Caco-2 (cell line): Measurements from ENCODE around the gene SIGMAR1. TPM values are rescaled to one million over a fixed set of nuclear protein-coding genes. Genes with fewer than 3 reads are reported as not detected.

Source experiments
- BruUV-seq: library from RNA; stranded (reverse); fragments of 400-500 nt; replicated peaks from 2 replicates; lab custom pipeline; 2021; lab: Mats Ljungman, UMichigan
- CTCF ChIA-PET: fragments of 300-600 bp; sonication (Branson Sonifier 250); formaldehyde crosslinking; loops from one replicate; lab custom pipeline; 2022; ENCODE audit warnings: antibody characterized with exemption; lab: Charles Lee
- POLR2A ChIA-PET: fragments of 300-600 bp; sonication (Branson Sonifier 250); formaldehyde crosslinking; loops from one replicate; lab custom pipeline; 2022; ENCODE audit warnings: antibody characterized with exemption; lab: Charles Lee
- DNase-seq, 2 experiments: peaks; one replicate each; pipeline versions ENCODE4 v3.0.0 to v3.0.0-alpha.2; 2020 to 2022
- H3K27me3 ChIP-seq: replicated peaks from 2 replicates; pipeline ENCODE4 v1.6.0; 2011; ENCODE audit warnings: low read length; ENCODE audit not compliant: control insufficient read depth, insufficient read depth
- H3K36me3 ChIP-seq: 2 replicates; pipeline ENCODE4 v1.5.1; 2011; ENCODE audit warnings: low read length; ENCODE audit not compliant: control insufficient read depth, insufficient read depth
- H3K4me1 ChIP-seq: fragments of 250-450 bp; sonication (Bioruptor Pico); 2 replicates; pipeline ENCODE4 v1.5.1; 2020; ENCODE audit warnings: mild to moderate bottlenecking
- H3K4me3 ChIP-seq: 2 replicates; pipeline ENCODE4 v1.5.1; 2011; ENCODE audit warnings: low read depth, mild to moderate bottlenecking, control low read depth, low read length
- H3K9me3 ChIP-seq: fragments of 250-450 bp; sonication (Bioruptor Pico); 2 replicates; pipeline ENCODE4 v1.5.1; 2020; ENCODE audit warnings: mild to moderate bottlenecking, moderate library complexity
- H3K27ac Mint-ChIP-seq: one replicate; pipeline ENCODE4 v1.8.0; 2022; ENCODE audit warnings: mixed read lengths; ENCODE audit not compliant: unreplicated experiment
- H3K27me3 Mint-ChIP-seq: one replicate; pipeline ENCODE4 v1.8.0; 2022; ENCODE audit warnings: mixed read lengths; ENCODE audit not compliant: insufficient read depth, unreplicated experiment
- H3K36me3 Mint-ChIP-seq: one replicate; pipeline ENCODE4 v1.8.0; 2022; ENCODE audit warnings: mild to moderate bottlenecking, mixed read lengths; ENCODE audit not compliant: insufficient read depth, unreplicated experiment
- H3K4me1 Mint-ChIP-seq: one replicate; pipeline ENCODE4 v1.8.0; 2022; ENCODE audit warnings: low read depth, mixed read lengths; ENCODE audit not compliant: unreplicated experiment
- H3K4me3 Mint-ChIP-seq: one replicate; pipeline ENCODE4 v1.8.0; 2022; ENCODE audit warnings: mild to moderate bottlenecking, moderate library complexity, mixed read lengths; ENCODE audit not compliant: unreplicated experiment
- H3K9me3 Mint-ChIP-seq: one replicate; pipeline ENCODE4 v1.8.0; 2022; ENCODE audit warnings: mixed read lengths; ENCODE audit not compliant: unreplicated experiment
- intact Hi-C: fragments of 100-400 bp; cut with micrococcal nuclease; formaldehyde crosslinking; loops from one replicate; pipeline ENCODE4 v1.10.0; 2022; ENCODE audit not compliant: unreplicated experiment
- total RNA-seq: library from RNA; stranded (reverse); gene quantifications from 2 replicates; pipeline ENCODE4 v1.2.3, GENCODE V29; 2022
- TF ChIP-seq, protein P1 (sequence below), 2 experiments: fragments of 200-600 bp in 1 of 2; IDR thresholded peaks; 1 replicate in 1 of 2; 2 replicates in 1 of 2; pipeline versions ENCODE4 v1.5.1 to v1.8.0; 2011 to 2022; ENCODE audit warnings: antibody characterized with exemption in 1 of 2, control low read depth in 1 of 2, inconsistent platforms in 1 of 2, low read depth in 1 of 2, low read length in 1 of 2, mild to moderate bottlenecking in 1 of 2, moderate library complexity in 1 of 2; ENCODE audit not compliant: insufficient read depth in 1 of 2, severe bottlenecking in 1 of 2, unreplicated experiment in 1 of 2

The SIGMAR1 gene
- total RNA-seq, 1 experiment from 2014 or later = 102 TPM

DNA sequence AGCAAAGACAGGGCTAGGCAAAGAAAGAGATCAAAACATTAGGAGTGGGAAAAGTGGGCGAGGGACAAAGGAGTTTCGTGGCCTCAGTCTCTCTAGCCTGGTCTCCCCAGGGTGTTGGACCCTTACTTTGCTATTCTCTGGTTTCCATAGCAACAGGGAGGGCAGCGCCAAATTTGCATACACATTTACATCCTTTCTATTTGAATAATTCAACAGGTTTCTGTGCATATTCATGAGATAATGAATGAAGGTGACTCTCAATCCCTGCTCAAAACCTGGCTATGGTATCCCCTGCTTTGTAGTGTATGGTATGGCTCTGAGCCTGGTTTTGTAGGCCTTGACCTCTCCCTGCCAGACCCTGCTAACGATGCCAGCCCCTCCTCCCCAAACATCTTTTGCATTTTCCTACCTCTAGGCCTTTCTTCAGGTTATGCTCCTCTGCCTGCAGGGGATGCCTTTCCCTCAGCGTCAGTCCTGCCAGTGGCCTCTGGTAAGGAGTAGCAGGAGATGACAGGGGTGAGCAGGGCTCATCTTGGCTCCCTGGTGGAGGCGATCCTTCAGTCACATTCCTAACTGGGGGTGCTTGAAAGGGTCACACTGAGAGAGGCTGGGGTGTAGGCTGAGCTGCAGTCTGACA is 35.5 kb downstream of the SIGMAR1 start:
- H3K36me3 ChIP-seq = no peaks in the 10 kb centered on the region
- ChIA-PET POLR2A (no interaction called here), CTCF (interaction anchor here (0.6 to 1.1 kb wide), 4 partner anchors 54 to 198 kb away, joined by 3 to 6 read pairs (median 3); no protein-coding TSS in a partner anchor)
- peaks cover 3% of the 10 kb centered on the region for H3K27me3 Mint-ChIP-seq
- no peak for DNase-seq
- no peaks in the 10 kb centered on the region for H3K36me3 Mint-ChIP-seq
- H3K4me1 Mint-ChIP-seq = no peaks in the 10 kb centered on the region
- TF ChIP-seq, protein P1, sequence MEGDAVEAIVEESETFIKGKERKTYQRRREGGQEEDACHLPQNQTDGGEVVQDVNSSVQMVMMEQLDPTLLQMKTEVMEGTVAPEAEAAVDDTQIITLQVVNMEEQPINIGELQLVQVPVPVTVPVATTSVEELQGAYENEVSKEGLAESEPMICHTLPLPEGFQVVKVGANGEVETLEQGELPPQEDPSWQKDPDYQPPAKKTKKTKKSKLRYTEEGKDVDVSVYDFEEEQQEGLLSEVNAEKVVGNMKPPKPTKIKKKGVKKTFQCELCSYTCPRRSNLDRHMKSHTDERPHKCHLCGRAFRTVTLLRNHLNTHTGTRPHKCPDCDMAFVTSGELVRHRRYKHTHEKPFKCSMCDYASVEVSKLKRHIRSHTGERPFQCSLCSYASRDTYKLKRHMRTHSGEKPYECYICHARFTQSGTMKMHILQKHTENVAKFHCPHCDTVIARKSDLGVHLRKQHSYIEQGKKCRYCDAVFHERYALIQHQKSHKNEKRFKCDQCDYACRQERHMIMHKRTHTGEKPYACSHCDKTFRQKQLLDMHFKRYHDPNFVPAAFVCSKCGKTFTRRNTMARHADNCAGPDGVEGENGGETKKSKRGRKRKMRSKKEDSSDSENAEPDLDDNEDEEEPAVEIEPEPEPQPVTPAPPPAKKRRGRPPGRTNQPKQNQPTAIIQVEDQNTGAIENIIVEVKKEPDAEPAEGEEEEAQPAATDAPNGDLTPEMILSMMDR (IDR thresholded peaks at IDR 0.05; ENCODE audit: insufficient read depth in 1 of 2, low read depth in 1 of 2, low read length in 1 of 2, severe bottlenecking in 1 of 2, unreplicated experiment in 1 of 2) = no peak
- H3K9me3 ChIP-seq = no peaks in the 10 kb centered on the region
- H3K27me3 ChIP-seq = no peaks in the 10 kb centered on the region
- H3K4me3 ChIP-seq = no peak overlapping the region
- intact Hi-C loops = loop anchor here (2.0 kb wide), 3 partner anchors 101 to 349 kb away; no protein-coding TSS in a partner anchor
- H3K9me3 Mint-ChIP-seq = no peaks in the 10 kb centered on the region
- BruUV-seq = no TSS peak
- no peak overlapping the region for H3K4me3 Mint-ChIP-seq
- H3K4me1 ChIP-seq = peaks cover 4% of the 10 kb centered on the region
- H3K27ac Mint-ChIP-seq = no peak overlapping the region

DNA sequence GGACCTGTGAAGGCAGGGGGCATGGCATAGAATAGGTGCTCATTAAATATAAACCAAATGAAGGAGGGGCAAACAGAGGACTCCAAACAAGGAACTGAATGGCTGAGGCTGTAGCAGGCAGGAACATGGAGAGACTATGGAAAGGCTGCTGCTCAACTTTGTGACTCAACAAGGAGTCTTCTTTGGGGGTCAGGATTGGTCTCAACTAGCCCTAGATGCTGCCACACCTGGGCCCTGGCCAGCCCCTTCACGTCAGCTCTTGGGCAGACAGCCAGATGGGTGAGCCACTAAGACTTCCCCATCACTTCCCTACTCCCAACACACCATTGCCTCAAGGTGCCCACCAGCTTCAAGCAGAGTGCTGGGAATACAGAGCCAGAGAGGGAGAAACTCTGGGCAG is 36.7 kb downstream of the SIGMAR1 start:
- Histone ChIP-seq H3K4me1 (no peaks in the 10 kb centered on the region), H3K36me3 (no peaks in the 10 kb centered on the region), H3K4me3 (no peak overlapping the region), H3K9me3 (no peaks in the 10 kb centered on the region), H3K27me3 (no peaks in the 10 kb centered on the region; the same call in 1 of the 2 replicates)
- H3K4me1 Mint-ChIP-seq = no peaks in the 10 kb centered on the region
- H3K4me3 Mint-ChIP-seq = no peak overlapping the region
- ChIA-PET POLR2A (no interaction called here), CTCF (interaction anchor here (0.6 kb wide), 1 partner anchor 183 kb away, joined by 3 read pairs; no protein-coding TSS in a partner anchor)
- BruUV-seq = no TSS peak
- peaks cover 11% of the 10 kb centered on the region for H3K27me3 Mint-ChIP-seq
- H3K27ac Mint-ChIP-seq = no peak overlapping the region
- intact Hi-C loops = no loop called here
- TF ChIP-seq, protein P1 (IDR thresholded peaks at IDR 0.05; ENCODE audit: insufficient read depth in 1 of 2, low read depth in 1 of 2, low read length in 1 of 2, severe bottlenecking in 1 of 2, unreplicated experiment in 1 of 2) = no peak
- DNase-seq = no peak
- H3K36me3 Mint-ChIP-seq = no peaks in the 10 kb centered on the region
- H3K9me3 Mint-ChIP-seq = no peaks in the 10 kb centered on the region

DNA sequence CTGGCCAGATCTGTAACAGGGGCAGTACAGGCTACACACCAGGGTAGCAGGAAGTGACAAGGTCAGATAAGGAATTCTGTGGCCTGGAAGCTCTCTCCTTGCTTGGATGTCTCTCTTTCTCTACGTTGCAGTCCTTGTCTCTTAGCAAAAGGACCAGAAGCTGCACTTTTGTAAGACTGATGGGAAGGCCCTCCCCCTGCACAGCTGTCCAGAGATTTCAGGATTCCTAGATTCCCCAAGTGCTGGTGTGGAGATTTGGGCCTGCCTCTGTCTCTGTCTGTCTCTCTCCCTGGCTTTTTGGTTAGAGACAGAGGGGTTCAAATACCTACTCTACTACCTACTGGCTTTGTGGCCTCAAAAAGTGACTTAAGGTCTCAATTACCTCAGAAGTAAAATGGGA is 38.0 kb downstream of the SIGMAR1 start:
- POLR2A ChIA-PET = no interaction called here
- Mint-ChIP-seq H3K36me3 (no peaks in the 10 kb centered on the region), H3K4me3 (no peak overlapping the region), H3K27ac (no peak overlapping the region), H3K27me3 (peaks cover 11% of the 10 kb centered on the region), H3K4me1 (no peaks in the 10 kb centered on the region), H3K9me3 (no peaks in the 10 kb centered on the region)
- H3K27me3 ChIP-seq = no peaks in the 10 kb centered on the region; the same call in 1 of the 2 replicates
- CTCF ChIA-PET = interaction anchor here (1.4 to 1.6 kb wide), 2 partner anchors 51 to 196 kb away, joined by 4 to 5 read pairs; no protein-coding TSS in a partner anchor
- TF ChIP-seq, protein P1 (IDR thresholded peaks at IDR 0.05; ENCODE audit: insufficient read depth in 1 of 2, low read depth in 1 of 2, low read length in 1 of 2, severe bottlenecking in 1 of 2, unreplicated experiment in 1 of 2) = no peak
- no peaks in the 10 kb centered on the region for H3K4me1 ChIP-seq
- no peaks in the 10 kb centered on the region for H3K36me3 ChIP-seq
- H3K4me3 ChIP-seq = no peak overlapping the region
- BruUV-seq = no TSS peak
- H3K9me3 ChIP-seq = no peaks in the 10 kb centered on the region
- no peak for DNase-seq
- intact Hi-C loops = no loop called here
